OCI-LY7 (cell line): ENCODE data around the gene VAMP2.

ENCODE experiments used
- CTCF ChIP-seq: fragments of 200-600 bp; sonication (generic); conservative IDR thresholded peaks from 2 replicates; pipeline ENCODE4 v1.5.1; 2014; ENCODE audit warnings: mild to moderate bottlenecking, antibody characterized with exemption, low read length, moderate library complexity, mixed read lengths
- EZH2phosphoT487 ChIP-seq: fragments of 200-600 bp; sonication (generic); IDR thresholded peaks from 2 replicates; pipeline ENCODE4 v1.6.1; 2018; ENCODE audit warnings: low read depth, borderline replicate concordance, mild to moderate bottlenecking, mixed run types, antibody characterized with exemption, low read length, moderate library complexity, mixed read lengths

GRCh38 chr17:8147141-8147804 lies 15.5 kb downstream of the VAMP2 start:
- no peak for TF ChIP-seq EZH2phosphoT487
- no peak for TF ChIP-seq CTCF
